AG08395 (cell line): ENCODE results near the gene CADM3.
A peak's percentile ranks its signal among the peaks of the same experiment; 100 is the strongest.

Experiments used
- DNase-seq: peaks from one replicate; pipeline ENCODE4 v3.0.0; 2012; ENCODE audit warnings: mixed read lengths, low spot score

Gene CADM3

DNA sequence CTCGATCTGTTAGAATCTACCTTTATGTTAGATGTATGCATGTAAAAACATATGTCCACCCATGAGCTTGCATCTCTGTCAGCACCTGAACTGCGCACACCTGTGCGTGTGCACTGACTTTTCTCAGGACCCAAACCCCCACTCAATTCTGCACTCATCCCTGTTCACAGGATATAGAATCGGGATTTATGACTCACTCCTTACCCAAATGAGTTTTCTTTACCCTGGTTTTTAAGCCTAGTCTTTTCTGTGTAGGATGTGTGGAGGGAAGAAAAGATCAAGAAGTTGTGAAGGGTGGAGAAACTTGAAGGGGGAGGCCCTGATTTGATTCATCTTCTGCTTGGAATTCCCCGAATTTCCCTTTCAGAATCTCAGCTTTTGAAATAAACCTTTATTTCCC, 35.7 kb downstream of the CADM3 start:
- DNase-seq: no peak

DNA sequence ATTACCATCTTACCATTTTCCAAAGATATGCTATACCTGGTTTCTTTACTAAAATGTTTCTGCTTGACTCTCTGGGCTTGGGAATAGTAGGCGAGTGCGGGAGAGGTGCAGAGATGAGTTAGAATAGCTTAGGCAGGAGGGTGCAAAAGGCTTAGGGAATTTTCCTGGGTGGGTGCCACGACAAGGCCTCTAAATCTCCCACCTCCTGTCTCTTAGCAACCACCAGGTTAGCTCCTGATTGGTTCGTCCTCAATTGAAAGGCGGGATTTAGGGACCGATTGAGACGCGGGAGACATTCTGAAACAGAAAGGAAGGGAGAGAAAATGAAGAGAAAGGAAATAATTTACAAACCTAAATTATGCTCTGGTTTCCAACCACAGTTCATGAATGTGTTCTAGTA, 36.4 kb downstream of the CADM3 start:
- no peak for DNase-seq

DNA sequence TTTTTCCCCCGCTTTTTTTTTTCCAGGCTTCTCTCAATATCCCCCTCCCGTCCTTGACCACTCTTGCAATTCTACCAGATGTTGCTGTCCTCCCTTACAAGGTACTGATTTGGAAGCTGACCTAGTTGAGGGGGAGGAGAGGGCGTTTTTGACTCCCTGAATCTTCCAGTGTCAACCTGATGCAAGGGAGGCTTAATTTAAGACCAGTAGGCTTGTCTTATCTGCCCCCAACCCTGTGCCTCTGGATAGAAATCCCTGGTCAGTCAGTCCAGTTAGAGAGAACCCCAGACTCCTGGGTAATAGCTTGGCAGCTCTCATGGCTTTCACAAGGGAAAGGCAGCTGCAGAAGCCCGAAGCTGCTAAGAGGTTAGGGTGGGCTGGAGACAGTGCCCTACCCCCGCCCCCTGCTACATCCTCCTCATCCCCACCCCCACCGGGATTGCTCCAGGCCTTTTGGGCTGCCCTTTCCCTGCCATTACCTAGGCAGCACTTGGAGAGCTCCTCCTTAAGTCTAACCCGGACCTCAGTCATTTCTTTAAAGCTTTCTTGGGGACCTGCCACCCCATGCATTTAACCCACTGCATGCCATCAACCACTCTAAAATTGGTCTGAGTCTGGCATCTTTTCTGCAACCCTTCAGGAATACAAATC, 36.9 kb downstream of the CADM3 start:
- no peak for DNase-seq

DNA sequence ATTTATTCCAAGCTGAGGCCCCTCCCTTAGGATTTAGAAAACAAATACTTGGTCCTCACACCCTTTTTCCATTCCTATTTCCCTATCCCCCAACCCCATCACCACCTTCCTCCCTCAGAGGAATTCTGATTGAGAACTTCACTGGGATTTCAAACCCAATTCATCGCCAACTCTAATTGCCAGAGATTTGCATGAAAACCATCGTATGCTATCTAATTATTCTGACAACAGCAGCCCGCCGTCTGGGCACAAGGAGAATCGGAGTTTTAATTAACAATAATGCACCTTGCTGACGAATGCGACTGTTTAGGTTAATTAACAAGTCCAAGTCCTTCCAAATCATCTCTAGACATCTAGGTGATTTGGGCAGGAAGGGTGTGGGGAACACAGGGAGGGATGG, 37.6 kb downstream of the CADM3 start:
- DNase-seq: no peak

DNA sequence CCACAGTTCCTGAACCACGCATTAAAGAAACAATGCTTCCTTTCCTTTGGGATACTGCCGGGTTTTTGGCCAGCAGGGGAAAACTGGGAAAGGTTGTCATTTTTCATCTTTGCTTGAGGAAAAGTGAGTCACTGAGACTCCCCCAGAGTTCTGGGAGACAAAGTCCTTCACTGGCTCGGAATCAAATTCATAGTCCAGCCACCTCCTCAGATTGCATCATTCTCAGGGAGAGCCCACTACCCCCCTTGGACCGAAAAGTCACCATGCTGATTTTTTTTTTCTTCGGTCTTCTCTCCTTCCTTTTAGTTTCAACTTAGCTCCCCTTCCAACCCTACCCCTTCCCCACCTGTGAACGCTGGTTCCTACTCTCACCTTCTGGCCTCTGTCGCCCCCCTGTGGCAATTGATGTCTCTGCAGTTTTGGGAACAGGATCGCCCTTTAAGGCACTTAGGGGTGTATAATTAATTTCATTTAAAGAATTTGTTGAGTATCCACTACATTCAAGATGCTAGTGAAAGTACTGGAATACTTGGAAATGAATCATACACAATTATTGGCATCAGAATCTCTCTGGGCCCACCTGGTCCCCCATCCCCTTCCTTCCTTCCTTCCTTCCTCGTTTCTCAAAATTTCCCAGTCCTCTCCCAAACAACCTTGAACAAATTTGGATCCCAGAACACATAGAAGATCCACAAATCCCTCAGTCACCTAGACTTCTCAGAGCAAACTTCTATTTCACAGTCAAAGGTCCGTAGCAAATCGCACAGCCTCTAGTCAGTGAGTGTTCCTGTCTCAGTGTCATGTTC, 40.1 kb downstream of the CADM3 start:
- no peak for DNase-seq

DNA sequence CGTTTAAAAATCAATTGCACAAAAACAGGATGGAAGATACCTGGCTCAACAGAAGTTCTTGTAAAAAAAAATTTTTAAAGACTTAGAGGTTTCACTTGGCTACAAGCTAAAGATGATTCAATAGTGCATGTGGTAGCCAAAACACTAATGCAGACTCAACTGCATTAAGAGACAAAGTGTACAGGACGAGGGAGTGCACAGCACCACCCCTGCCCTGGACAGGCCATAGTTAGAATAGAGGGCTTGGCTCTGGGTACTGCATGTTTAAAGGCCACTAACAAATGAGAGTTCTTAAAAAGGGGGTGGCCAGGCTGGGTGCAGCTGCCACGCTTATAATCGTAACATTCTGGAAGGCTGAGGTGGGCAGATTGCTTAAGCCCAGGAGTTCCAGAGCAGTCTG, 41.2 kb downstream of the CADM3 start:
- no peak for DNase-seq

DNA sequence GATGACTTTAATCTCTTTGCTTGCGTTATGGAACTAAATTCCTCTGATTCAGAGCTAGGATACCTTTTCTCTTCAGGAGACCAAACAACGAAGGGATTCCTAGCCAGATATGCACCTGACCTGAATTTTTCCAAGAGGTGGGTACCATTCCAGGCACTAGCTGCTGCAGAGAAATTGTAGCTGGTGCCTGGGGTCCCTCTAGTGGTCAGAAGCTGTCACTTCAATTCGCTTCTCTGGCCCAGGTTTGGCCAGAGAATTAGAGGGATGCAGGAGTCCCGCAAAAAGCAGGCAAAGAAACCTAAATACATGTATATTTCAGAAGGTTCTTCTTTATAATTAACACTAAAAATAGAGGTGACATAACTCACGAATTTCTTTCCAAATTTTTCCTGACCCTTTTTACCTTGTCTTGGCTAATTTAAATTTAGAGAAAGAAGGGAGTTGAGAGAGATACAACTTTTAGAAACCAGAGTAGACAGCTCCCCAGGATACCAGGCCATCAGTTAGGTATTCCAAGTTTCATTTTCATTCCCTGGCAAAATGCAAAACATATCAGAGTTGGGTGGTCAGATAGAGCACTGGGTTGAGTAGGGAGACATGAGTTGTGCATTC, 42.8 kb downstream of the CADM3 start:
- peak; percentile 61 for DNase-seq

DNA sequence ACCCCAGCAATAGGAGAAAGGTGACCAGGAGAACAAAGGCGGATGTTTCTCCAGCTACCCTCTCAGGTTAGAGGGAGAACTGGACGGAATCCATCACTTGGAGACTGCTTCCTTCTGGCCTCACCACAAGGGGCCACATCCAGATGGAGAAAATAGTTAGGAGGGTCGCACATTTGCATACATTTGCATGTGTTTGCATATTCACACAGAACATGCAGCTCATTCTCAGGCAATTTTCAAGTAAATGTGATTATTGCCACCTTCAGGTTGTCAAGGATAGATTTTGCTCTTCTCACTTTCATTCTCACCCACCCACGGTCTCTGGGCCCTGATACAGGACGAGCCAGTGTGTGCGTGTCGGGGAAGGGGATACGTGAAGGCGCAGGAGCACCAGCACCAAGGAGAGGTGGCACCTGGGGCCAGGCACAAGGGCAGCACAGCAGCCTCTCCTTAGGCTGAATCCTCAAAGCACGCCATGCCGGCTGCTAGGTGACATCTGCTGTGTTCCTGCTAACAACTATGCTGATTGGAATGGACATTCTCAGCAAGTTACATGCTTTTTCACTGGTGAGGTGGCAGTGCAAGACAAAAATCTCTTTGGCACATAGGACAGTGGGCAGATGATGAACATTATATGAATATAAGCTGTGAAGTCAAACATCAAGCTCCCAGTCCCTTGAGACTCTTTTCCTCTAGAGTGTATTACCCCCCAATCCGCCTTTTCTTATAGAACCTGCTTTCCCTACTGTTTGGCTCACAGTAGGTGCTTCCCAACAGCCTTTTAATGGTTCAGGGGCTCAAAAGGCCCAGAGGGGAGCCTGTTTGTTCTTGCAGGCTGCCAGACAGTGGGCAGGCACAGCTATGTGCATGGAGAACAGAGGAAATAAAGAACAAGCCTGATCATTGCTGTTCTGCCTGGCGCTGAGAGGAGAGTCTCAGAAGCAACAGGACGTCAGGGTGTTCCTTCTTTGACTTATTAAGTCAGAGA, 47.5 kb downstream of the CADM3 start:
- DNase-seq: no peak

DNA sequence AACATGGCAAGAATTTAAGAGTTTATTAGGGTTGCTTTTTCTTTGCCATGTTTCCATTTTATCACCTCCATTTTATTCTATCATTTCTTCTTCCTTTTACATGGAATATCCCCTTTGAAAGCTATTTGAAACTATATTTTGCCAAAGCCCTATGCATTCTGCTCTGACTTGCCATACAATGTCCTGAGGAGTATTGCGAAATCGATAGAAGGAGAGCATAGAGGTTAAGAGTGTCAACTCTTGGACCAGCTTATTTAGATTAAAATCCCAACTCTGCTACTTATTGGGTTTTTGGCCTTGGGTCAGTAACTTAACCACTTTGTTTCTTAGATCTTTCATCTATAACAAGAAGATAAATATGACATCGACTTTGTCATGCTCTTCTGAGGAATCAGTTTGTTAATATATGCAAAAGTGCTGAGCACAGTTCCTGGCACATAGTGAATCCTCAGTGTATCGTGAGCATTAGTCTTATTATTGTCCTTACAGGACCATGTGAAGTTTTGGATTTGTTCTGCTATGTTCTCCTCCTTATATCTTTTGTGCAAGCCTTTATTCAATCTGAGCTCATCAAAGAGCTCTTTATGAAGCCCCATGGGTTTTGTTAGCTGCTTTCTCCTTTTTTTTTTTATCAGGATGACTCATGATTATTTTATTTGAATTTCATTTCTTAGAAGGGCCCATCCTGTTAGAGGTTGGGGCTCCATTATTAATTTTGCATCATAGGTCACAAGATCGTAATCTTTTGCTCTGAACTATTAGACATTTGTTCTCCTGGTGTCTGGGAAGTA, 50.9 kb downstream of the CADM3 start:
- no peak for DNase-seq

DNA sequence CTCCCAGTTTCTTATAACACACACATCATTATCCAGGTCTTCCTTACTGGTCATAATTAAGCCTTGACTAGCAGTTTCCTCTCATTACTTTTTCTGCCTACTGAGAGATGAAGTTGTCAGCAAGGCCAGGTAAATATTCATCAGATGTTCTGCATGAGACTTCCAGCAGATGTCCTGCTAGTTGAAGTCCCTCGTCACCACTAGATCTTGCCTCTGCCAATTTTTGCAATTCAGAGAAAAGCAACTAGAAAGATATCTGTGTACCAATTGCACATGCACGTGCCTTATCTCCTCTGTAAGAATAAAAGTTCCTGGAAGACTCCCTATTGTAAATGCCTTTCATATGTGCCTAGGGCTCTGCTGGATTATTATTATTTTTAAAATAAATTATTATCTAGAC, 51.6 kb downstream of the CADM3 start:
- no peak for DNase-seq

DNA sequence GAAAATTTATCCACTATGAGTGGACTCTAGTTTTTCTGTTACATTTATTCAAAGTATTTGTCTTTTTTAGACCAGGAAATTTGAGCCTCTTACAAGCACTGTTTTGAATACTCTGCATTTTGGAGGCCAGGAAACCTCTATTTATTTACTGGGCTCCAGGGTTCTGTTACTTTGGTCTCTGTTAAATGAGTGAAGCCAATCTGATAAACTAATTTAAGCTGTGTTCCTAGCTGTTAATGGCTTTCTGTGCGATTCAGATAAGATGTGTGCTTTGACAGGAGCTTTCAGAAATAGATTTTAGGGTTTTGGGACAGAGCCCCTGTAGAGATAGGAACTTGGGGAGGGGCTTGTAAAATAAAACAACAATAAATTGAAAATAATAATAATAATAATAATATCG, 57.1 kb downstream of the CADM3 start:
- DNase-seq: no peak

DNA sequence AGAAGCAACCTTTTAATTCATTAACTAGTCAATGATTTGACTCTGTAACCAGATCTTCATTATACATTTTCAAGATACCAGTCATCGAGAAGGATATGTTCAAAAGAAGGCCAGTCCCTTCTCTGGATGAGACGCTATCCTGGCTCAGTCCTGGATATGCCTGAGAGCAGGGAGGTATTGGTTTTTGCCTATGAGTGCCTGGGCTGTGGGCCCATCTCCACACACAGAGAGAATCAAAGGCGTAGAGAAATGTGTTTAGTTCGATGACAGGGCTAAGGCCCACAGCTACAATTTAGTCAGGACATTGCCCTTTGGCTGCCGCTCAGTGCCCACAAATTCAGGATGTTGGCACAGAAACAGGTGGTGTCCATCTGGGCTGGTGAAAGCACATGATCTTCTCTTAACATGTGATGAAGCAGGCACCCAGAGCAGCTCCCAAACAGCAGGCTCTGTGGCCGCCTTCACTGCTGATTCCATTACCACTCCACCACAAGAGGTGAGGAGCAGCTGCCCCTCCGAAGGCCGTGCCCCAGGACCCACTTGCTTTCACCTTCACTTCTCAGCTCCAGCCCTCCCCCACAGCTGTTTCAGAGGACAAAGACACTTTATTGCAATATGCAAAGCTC, 58.0 kb downstream of the CADM3 start:
- DNase-seq: no peak

DNA sequence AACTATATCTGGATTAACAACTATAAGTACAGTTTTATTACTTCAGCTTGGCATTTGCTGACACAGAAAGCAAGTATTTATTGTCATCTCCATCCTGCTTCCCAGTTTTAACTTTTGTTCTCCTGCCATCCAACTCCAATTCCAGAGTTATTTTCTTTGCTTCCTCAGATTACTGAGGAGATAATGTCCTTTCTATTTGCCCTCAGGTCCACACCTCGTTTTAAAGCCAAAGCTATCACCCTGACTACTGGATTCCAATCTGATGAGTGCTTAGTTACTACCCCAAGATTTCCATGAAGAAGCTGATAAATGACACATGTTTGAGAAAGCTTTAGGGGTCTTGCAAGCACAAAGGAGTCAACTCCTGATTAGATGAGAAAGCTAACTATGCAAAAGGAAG, 58.5 kb downstream of the CADM3 start:
- DNase-seq: no peak

DNA sequence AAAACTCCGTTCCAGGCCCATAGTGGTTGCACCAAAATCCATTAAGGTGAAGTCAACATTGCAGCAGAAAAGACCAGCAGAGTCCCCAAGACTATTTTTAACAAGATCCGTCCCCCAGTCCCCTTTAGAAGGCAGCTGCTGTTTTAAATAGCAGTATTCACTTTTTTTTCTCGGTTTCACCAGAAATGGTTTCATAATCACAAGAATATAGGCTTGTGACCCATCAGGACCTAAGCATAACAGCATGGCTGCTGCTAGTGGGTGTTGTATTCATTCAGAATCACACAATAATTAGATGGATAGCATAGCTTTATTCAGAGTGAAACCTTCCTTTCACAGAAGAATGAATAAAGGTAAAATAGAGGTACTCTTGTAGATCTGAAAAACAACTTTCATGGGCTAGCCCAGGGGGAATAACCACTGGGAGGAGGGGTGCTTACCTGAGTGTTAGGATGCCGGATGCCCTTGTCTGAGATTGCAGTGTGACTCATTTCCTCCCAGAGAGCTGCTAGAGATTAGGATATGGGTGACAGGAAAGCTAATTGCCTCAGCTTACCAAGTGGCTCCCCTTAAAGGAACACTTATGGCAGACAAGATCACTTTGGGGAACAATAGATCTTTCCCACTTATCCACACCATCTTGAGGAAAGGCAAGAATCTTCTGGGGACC, 68.3 kb downstream of the CADM3 start:
- DNase-seq: no peak

DNA sequence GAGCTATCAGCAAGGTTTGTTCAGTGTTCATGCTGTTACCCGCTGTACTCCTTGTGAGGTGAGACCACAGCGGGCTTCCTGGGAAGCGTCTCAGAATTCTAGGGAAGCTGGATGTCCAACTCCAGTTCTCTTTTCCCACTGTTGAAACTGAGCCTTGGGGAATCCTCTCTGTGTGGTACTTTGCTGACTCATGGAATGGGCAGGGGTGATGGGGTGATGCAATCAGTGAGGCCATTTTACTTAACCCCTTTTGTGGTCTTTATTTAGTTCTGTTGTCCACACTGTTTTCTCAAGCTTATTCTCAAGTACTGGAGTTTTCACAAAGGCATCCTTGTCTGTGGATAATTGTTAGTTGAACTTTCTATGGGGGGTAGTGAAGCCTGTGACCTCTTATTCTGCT, 75.9 kb downstream of the CADM3 start:
- DNase-seq: no peak

DNA sequence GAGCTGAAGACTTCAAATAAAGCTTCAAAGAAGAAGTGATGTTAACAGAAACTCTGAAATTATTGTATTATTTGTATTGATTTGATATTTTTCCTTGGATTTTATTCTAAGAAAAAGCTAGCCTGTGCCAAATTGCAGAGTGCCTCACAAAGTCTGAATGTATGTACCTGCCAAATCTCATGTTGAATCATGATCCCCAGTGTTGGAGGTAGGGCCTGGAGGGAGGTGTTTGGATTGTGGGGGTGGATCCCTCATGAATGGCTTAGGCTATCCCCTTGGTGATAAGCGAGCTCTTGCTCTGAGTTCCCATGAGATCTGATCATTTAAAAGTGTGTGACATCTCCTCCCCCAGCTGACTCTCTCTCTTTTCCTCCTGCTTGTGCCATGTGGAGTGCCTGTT, 76.9 kb downstream of the CADM3 start:
- DNase-seq: no peak

DNA sequence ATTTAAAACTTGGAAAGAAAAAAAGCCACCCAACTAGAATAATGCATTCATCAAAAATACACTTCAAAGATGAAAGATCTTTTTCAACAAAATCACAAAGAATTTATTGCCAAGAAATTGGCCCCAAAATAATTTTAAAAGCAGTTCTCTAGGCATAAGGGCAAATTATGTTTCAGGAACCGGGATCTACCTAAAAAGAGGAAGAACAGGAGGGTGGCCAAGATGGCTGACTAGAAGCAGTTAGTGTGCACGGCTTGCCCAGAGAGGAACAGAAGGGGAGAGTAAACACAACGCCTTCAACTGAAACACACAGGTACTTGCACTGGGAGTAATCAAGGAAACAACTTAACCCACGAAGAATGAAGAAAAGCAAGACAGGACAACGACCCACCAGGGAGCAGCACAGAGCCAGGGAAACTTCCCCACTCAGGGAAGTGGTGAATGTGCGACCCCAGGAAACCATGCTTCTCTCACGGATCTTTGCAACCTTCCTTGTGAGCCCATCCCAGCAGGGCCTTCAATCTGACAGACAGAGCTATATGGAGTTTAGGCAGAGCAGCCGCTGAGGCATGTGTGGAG, 79.3 kb downstream of the CADM3 start:
- DNase-seq: no peak
